NCI-H2227 treated with DMSO at 0.1 percent for 48 hours (cell line): ENCODE measurements around the gene RDM1.

Experiments
- DNase-seq: peaks from one replicate; lab custom pipeline; 2025; lab: John Stamatoyannopoulos, UW

The RDM1 gene

DNA sequence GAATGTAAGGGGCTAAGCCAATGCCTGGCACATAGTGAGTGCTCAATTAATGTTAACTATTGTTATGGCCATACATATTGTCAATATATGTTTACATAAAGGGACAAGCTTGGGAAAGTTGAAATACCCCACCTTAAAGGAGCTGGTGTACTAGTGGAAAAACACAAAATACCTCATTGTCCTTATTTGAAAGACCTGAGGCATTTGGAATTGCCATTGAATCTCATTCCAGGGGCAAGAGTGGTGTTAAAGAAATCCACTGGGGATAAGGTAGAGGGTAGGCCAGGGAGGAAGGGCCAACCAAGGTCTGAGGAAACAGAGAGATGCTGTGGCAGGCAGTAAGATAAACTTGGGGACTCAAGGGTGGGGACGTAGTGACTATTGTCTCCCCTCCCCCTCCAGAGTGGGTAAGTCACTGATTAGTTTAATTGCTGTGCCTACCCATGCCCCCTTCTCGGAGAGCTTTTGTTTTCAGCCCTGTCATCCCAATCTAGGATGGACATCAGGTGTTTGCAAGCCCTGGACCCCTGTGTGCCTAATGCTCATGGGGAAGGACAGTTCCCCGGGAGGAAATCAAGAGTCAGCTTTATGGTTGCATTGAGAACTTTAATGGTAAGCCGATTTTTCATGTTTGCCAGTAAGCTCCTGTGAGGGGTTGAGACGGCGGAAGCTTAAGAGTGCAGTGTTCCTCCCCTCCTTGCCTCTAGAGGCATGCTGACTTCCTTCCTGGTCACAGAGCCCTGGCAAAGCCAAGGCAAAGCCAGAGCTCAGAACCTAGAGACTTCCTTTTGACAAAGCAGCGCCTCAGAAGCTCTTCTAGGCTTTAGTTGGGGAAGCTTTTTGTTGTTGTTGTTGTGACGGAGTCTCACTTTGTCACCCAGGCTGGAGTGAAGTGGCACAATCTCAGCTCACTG lies 59.4 kb downstream of the RDM1 start:
- DNase-seq, result no peak

DNA sequence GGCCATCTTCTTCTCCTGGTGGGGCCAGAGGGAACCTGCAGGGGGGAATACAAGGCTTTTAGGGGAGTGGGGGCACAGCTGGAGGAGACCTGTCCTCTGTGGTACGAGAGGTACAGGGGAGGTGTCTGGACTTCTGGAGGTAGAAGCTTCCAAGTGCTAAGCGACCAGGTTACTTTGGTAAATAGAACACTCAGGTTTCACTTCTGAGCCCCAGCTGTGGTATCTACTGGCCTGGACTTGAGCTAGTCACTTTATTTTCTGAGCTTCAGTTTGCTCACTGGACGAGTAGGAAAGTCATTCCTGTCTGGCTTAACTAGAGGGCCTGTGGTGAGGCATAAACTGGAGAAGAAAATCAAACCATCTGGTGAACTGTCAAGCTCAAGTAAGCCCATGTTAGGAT lies 61.8 kb downstream of the RDM1 start, which contains the start of gene HEATR9:
Gene HEATR9, minus strand, starts transcription at position 155 of the 400 bp plus-strand sequence. Its CDS starts 149 bp downstream, at position 6.
- DNase-seq, result no peak
